RCC 7860 (cell line): ENCODE measurements around the gene MED15.
"Not testable (repeated sequence)": the region's sequence is repeated elsewhere in the genome, so short reads cannot be mapped to it uniquely, and the experiment has no call there.

ENCODE experiments used
- DNase-seq: peaks from one replicate; pipeline ENCODE4 v3.0.0-alpha.2; 2015; ENCODE audit warnings: low spot score
- FAIRE-seq: peaks from 2 replicates; lab custom pipeline; 2012; peaks lifted over from hg19 to GRCh38; lab: Jason Lieb, UNC

MED15 gene

DNA sequence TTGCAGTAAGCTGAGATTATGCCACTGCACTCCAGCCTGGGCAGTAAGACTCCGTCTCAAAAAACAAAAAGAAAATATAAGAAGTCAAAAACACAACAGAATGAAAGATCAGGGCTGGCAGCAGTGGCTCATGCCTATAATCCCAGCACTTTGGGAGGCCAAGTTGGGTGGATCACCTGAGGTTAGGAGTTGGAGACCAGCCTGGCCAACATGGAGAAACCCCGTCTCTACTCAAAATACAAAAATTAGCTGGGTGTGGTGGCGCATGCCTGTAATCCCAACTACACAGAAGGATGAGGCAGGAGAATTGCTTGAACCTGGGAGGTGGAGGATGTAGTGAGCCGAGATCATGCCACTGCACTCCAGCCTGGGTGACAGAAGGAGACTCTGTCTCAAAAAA is 87.1 kb downstream of the MED15 start:
- FAIRE-seq, DNase-seq: not testable (repeated sequence)

DNA sequence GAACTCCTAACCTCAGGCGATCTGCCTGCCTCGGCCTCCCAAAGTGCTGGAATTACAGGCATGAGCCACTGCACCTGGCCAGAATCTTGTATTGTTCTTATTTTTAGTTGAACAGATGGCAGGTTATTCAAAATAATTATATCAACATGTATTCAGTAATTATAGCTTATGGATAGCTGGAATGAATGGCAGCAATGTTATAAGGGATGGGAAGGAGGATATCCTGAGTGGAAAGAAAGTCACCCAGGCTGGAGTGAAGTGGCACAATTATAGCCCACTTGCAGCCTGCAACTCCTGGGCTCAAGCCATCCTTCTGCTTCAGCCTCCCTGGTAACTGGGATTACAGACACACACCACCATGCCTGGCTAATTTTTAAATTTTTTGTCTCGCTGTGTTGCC is 88.1 kb downstream of the MED15 start:
- FAIRE-seq, result no peak
- DNase-seq, result no peak

DNA sequence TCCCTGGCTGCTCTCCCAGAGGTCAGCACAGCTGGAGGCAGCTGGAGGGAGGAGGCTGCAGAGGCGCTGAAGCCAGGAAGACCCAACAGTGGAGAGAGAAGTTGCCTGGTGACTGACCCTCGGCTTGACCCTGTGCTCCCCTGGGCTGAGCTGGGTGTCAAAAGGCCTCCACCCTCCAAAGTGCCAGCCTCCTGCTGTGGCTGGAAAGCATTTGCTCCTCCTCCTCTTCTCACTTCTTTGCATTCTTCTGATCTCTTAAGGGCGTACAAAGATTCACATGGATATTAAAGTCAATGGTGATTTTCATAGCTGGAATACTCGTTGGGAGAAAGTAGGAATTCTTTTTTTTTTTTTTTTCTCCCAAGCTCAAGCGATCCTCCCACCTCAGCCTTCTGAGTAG is 91.7 kb downstream of the MED15 start:
- DNase-seq (no peak), FAIRE-seq (no peak)

DNA sequence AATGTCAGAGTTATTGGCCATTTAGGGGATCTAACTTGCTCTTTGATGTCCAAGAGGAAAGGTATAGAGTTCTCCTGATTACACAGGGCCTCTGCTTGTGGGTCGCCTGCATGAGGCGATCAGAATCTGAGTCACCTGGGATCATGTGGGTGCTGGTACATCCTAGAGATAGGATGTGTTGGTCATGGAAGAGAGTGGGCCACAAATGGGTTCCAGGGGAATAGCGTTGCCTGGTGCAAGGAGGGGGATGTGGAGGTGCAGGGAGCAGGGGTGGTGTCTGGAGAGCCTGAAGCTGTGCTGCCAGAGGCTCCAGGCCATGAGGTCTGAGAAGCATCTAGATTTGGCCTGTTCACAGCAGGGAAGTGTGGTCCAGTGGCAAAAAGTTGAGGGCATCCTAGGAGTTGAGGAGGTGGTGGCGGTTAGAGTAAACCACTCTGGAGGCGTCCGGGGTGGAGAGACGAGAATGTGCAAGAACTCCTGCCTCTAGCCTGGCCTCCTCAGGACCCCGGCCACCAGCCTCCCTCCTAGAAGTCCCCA is 92.8 kb downstream of the MED15 start:
- FAIRE-seq, result no peak
- DNase-seq, result no peak

DNA sequence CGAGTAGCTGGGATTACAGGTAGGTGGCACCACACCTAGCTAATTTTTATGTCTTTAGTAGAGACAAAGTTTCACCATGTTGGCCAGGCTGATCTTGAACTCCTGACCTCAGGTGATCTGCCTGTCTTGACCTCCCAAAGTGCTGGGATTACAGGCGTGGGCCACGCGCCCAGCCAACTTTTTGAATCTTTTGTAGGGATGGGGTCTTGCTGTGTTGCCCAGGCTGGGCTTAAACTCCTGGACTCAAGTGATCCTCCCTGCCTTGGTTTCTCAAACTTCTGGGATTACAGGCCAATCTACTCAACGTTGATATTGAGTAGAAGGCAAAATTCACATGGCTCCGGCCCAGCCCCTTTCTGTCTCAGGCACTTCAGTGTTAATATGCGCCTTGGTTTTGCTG is 93.9 kb downstream of the MED15 start:
- DNase-seq, result no peak
- no peak for FAIRE-seq

DNA sequence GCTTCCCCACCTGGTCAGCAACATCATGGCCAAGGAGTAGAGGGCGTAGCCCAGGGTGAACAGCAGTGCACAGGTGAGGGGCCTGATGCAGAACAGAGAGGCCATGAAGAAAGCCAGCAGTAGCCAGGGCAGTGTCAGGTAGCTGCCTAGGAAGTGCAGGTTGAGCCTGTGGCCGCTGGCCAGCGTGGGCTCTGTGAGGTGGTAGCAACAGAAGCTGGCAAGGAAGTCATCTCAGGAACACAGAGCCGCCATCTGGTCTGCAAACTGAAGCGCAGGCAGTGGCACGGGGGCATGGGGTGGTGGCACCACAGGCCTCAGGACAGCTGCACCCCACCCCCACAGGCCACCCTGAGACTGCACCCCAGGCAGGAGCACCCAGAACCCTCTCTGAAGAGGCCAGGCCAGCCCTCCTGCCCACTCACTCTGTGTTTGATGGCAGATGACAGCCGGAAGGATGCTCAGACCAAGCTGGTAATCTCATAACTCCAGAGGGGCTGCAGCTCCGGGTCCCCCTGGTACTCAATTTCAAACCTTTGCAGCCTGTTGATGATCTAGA is 95.3 kb downstream of the MED15 start:
- DNase-seq (no peak), FAIRE-seq (no peak)

DNA sequence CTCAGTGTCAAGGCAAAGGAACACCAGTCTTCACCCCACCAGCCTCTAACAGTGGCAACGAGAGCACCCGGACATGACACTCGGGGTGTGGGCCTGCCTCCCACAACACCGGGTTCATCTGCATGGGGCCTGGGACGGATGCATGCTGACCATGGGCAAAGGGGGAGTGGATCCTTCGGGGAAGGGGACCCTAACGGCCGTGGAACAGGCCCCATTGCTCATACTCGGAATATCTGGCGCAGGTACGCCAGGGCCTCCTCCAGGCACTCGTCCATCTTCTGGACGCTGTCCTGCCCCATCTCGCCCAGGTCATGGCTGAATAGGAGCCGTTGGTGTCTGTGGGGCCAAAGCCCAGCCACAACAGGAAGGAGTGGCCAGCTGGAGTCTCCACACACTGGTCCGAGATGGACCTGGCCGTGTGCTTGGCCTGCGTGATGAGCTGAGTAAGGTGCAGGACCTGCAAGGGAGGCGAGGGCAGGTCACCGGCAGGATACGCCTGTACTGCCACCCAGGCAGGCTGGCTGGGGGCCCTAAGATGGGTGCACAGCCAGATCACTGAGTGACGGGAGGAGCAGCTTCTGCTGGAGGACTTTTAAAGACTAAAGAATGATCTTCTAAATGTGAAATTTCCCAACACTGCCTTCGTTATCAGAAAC is 96.8 kb downstream of the MED15 start:
- FAIRE-seq (no peak), DNase-seq (no peak)

DNA sequence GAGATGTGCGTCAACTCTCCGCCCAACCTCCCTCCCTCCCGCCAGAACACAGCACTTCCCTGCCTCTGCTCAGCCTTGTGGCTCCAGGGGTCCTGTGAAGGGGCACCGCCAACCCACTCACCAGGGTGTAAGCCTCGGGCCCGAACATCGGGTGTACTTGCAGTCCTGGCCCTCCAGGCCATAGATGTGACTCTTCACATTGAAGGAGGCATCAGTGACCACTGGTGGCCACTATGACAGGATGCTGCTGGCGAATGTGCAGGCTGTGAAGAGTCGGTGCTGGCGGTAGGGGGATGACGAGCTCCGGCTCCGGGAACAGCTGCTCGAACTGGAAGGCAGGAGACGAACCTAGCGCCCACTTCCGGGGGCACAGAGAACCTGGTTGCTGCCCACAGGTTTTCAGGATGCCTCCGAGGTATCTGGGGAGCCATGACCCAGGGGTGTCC is 97.4 kb downstream of the MED15 start:
- DNase-seq, result no peak
- FAIRE-seq, result no peak

DNA sequence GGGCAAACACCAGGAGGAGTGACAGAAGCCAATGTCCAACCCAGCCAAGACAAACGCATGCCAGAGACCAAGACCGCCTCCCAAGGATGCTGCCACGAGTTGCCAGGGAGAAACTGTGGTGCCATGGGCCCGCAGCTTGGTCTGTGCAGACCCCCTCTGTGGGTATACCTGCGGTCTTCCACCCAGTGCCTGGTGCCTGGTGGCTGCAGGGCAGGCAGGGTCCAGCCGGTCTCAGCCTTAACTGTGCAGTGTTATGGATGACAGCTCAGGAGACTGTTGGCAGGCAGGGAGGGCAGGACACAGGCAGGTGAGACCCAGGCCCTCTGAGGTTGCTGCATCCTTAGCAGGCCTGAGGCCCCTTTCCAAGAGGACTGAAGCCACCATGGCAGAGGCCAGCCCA is 97.9 kb downstream of the MED15 start:
- DNase-seq (no peak), FAIRE-seq (no peak)

DNA sequence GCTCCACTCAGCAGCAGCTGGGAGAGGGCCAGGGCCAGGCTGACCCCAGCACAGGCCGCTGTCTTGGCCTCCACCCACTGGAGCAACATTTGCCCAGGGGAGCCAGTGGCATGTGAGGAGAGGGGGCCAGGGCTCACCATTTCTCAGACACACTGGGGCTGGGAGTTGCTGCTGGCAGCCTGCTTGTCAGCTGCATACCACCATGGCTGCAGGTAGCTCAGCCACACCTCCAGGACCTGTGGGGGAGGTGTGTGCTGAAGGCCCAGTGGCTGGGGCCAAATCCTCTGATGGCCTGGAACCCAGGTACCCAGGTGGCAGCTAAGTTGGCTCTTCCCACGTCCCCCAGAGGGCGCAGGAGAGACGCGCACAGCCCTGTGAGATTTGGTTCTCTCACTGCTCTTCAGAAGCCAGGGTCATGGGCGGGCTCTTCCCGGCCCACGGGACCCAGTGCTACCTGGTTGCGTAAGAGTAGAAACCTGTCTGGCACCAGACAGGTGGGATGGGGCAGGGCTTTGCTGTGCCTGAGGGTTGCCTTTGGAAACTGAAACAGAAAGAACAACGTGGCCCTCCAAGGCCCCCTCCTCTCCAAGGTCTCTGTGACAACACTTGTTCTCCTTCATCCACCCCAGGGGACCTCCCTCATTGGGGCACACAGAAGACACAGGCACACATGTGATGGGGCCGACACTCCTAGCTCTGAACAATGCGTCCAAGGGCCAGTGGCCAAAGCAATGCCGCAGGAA is 98.8 kb downstream of the MED15 start:
- no peak for FAIRE-seq
- no peak for DNase-seq

DNA sequence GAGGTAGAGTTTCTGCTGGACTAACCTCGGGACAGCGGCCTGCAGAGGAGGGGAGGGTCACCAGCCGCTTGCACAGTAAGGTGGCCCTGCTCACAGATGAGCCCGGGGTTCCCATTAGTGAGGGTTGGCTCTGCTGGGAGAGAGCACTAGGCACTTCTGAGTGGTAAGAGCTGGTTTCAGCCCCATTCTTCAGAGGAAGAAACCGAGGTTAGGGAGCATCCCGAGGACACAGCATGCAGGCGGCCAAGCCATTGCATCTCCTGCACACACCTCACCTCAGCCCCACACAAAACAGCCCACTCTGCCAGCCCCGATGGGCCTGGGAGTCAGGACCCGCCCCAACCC is 99.3 kb downstream of the MED15 start:
- FAIRE-seq, result no peak
- no peak for DNase-seq

DNA sequence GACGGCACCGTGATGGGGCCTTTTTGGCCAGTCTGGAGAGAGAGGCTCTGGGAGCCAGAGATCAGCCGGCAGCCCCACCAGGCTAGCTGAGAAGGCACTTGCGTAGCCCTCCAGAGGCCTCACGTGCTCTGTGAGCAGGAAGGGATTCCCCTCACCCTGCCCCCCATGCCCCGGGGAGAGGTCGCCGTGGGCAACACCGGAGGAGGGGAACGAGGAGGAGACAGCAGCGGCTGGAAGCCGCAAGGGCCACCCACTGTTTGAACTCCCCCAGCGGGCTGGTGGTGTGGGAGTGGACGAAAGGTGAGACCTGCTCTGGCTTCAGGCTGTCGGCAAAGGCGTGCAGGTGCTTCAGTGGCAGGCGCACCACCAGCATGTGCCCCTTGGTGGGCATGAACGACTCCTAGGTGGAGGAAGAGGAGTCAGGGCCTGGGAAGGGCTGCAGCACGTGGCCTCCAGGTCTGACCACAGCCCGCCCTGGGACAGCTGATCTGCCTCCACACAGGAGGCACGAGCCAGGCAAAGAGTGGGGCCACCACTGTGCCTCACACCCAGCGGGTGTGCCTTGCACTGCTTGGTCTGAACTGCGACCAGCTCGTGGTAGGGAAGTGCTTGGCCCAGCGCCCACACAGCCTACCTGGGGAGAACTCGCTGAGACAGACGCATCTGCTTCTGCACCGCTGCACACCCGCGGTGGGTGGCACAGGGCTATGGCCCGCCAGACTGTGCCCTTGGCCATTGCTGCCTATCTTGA is 99.9 kb downstream of the MED15 start:
- no peak for DNase-seq
- FAIRE-seq, result no peak

DNA sequence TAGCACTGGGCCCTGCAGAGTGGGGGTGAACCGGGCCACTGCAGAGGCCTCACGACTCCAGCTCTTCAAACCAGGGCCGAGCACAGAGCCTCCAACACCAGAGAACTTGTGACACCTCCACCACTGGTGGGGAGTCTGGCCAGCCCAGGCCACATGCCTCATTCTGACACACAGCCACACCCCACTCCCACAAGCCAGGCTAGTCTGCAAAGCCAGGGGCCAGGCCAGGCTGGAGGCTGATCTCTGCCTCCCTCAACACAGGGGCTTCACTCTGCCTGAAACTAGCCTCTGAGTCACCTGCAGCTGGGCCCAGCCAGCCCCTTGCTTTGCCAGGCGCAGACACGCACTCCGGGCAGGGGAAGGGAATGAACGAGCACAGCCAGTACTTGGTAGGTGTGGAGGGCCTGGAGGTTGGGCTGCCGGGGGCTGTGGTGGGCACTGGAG is 102.9 kb downstream of the MED15 start:
- FAIRE-seq (no peak), DNase-seq (no peak)

DNA sequence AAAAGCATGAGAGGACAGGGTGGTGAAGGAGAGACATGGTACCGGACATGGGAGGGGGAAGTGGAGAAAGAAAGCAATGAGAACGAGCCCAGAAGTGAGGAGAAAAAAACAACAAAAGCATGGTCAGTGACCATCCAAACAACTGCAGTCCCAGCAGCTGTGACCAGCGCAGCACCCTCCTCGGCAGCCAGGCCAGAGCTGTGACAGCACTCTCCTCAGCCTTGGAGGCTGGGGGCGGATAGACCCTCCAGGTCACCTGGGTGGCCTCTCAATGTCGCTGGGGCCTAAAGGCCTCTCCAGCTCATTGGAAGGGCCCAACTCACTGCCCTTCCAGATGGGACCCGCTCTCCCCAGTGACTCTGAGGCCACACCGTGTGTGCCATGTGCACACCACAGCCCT is 103.3 kb downstream of the MED15 start:
- DNase-seq (no peak), FAIRE-seq (no peak)

DNA sequence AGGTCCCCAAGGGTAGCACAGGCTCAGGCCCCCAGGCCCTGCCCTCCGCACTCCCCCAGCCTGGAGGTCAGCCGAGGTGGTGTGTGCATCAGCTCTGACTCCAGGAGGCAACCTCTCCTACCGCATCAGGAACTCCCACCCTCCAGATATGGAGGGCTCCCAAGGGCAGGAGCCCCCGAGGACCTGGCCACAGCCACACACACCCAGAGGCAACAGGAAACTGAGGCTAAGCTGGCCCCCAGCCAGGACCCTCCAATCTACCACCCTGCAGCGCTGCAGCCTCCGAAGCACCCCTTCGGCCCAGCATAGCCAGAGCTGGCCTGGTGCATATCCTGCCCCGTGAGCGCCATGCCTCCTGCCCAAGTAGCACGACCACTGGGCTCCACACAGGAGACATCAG is 104.0 kb downstream of the MED15 start:
- FAIRE-seq, result no peak

DNA sequence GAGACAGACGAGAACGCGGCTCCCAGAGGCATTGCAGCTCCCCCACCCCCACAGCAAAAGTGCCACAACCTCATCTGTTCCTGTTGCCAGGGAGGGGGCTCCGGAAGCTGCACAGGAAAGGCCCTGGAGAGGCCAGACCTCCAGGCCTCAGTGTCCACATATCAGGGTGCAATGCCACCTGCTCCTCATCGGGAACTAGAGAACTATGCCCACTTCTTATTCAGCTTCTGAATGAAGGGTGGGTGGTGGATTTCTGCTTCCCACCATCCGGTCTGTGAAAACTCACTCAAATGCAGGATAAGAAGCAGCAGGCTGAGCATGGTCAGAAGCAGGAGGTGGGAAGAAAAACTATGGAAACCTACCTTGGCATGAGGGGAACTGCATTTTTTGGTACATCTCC is 105.9 kb downstream of the MED15 start:
- DNase-seq (no peak), FAIRE-seq (no peak)

More for the DNA sequence above, 104.0 kb downstream of the MED15 start:
- no peak for DNase-seq

DNA sequence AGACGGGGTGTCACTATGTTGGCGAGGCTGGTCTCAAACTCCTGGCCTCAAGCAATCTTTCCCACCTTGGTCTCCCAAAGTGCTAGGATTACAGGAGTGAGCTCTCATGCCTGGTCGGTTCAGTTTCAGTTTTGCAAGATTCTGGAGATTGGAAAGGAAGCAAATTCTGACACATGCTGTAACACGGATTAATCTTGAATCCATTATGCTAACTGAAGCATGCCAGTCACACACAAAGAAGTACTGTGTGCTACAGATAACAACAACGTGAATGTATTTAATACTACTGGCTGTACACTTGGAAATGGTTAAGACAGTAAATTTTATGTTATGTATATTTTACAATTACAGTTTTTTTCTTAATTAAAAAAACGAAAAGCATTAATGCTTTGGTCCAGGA is 107.6 kb downstream of the MED15 start:
- DNase-seq (no peak), FAIRE-seq (no peak)

DNA sequence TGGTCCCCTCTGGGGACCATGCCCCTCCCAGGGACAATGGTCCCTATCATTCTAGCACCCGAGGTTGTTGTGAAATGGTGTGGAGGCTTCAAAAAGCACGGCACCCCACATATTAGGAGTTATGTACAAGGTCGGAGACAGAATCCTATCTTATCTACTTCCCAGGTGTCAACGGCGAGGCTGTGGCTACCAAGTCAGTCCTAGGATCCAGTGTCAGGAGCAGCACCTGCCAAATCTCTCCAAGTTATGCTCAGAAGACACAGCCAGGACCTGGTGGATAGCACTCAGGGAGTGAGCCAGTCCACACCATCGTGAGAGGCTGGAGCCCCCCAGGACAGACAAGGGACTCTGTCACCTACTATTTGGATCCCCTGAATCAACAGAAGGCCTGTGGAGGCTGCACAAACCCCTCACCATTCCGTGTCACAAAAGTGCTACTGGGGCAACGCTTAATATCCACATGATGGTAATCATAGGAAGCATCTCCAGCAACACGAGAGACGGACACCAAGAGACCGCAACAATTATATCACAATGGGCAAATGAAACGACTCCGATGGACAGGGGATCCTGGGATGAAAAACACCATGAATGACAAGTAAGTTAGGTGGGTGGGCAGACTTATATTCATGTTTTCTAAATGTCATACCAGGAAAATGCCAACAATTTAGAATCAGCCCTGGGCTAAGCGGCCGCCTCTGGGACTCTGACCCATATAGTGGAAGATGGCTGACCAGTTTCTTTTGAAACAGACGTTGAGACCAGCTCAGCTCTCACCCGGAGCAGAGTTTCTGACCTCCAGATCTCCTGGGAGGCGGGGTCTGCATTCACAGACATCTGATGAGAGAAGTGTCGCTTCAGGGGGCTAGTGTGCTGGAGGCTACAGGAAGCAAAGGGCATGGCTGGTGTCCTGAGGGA is 108.4 kb downstream of the MED15 start:
- FAIRE-seq (no peak), DNase-seq (no peak)

DNA sequence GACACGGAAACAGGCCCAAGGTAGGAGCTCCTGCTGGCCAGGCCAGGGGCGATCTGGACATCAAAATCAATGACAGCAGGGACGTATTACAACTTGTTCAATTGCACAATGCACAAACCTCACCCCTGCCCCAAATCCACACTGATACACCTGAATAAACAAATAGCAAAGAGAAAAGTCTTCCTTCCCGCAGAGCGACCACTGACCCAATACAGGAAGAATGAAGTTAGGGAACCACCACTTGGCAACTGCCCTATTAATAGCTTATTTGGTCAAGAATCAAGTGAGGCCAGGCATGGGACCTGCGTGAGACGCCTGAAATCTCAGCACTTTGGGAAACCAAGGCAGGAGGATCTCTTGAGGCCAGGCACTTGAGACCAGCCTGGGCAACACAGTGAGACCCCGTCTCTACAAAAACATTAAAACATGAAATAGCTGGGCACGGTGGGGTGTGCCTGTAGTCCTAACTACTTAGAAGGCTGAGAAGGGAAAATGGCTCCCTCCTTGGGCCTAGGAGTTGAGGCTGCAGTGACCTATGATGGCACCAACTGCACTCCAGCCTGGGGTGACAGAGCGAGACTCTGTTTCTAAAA is 109.1 kb downstream of the MED15 start:
- FAIRE-seq, result no peak
- DNase-seq, result no peak

DNA sequence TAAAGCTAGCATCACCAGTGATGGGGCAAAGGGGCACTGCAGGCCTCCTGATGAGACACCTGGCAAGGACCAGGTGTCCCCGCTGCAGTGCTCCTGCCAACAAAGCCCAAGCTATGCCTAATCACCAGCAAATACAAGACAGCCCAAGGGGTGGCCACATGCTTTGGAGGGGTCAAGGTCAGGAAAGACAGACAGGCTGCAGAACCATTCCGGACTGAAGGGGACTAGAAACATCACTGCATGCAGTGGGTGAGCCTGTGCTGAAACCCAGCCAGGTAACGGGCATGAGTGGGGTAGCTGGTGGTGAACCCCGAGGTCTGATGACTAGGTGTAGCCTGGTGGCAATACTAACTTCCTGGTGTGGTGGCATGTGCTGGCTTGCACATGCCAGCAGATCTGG is 111.1 kb downstream of the MED15 start:
- no peak for DNase-seq

More for the DNA sequence above, 111.1 kb downstream of the MED15 start:
- no peak for FAIRE-seq
